Stomach (tissue), 19 donors: ENCODE results near the gene COPS8. TPM values are rescaled to one million over a fixed set of nuclear protein-coding genes. Genes with fewer than 3 reads are reported as not detected.

Source experiments
- DNase-seq, 2 donors: peaks; one replicate each; pipeline versions ENCODE4 v3.0.0 to v3.0.0-alpha.2; 2013 to 2019
- H3K27ac ChIP-seq, 5 donors: fragments of 200-600 bp in 4 of 5; sonication (generic) in 4 of 5; one replicate each; pipeline ENCODE4 v1.5.1; 2013 to 2019; ENCODE audit warnings: mild to moderate bottlenecking in 1 of 5, moderate library complexity in 1 of 5
- H3K27me3 ChIP-seq, 3 donors: fragments of 200-600 bp; sonication (generic); one replicate each; pipeline ENCODE4 v1.5.1; 2017 to 2019; ENCODE audit warnings: mixed run types in 1 of 3
- H3K36me3 ChIP-seq, 4 donors: fragments of 200-600 bp; sonication (generic); 1 replicate in 3 of 4; 2 replicates in 1 of 4; pipeline ENCODE4 v1.5.1; 2016 to 2019
- H3K4me1 ChIP-seq, 4 donors: fragments of 200-600 bp; sonication (generic); one replicate each; pipeline ENCODE4 v1.5.1; 2016 to 2019
- H3K4me3 ChIP-seq, 4 donors: fragments of 200-600 bp; sonication (generic) in 3 of 4; one replicate each; pipeline ENCODE4 v1.5.1; 2016 to 2019; ENCODE audit warnings: mild to moderate bottlenecking in 1 of 4
- H3K9me3 ChIP-seq, 4 donors: fragments of 200-600 bp; sonication (generic); one replicate each; pipeline ENCODE4 v1.5.1; 2016 to 2019
- EP300 ChIP-seq: sonication (generic); formaldehyde crosslinking; IDR thresholded peaks from one replicate; pipeline ENCODE4 v1.6.1; 2017; ENCODE audit warnings: antibody characterized with exemption
- POLR2A ChIP-seq, 4 donors: fragments of 450-650 bp; IDR thresholded peaks; one replicate each; pipeline ENCODE4 v1.6.1; 2016; ENCODE audit warnings: antibody characterized with exemption in 4 of 4, control low read depth in 2 of 4, mild to moderate bottlenecking in 1 of 4, moderate library complexity in 1 of 4
- POLR2AphosphoS5 ChIP-seq, 3 donors: sonication (generic); formaldehyde crosslinking; IDR thresholded peaks; one replicate each; pipeline ENCODE4 v1.6.1; 2016; ENCODE audit warnings: antibody characterized with exemption in 3 of 3
- WGBS, 5 donors: extraction: QIAGEN DNeasy Blood & Tissue Kit in 3 of 5; methylation state at CpG; one replicate each; pipeline versions ENCODE4 v1.1.5 to v1.1.7; 2013 to 2018; 5-methylcytosine and 5-hydroxymethylcytosine counted together
- intact Hi-C: fragments of 100-400 bp; cut with DNase I; formaldehyde crosslinking; loops from one replicate; pipeline ENCODE4 v1.15.1; 2023; ENCODE audit warnings: low total_unique reads
- long read RNA-seq, 10 donors: transcript quantifications; one replicate each; lab custom pipeline, GENCODE V29; 2026
- polyA plus RNA-seq, 3 donors: library from polyadenylated mRNA; stranded (reverse); fragments of 200-250 nt; gene quantifications; one replicate each; pipeline ENCODE4 v1.2.3, GENCODE V29; 2013
- total RNA-seq, 5 donors: library from RNA; depleted of rRNA; stranded (reverse); fragments of >200 nt; gene quantifications; one replicate each; pipeline versions ENCODE4 v1.1.0 to v1.2.3, GENCODE V29; 2014 to 2016
- TF ChIP-seq, protein P1 (sequence below), 7 experiments: fragments of 450-650 bp in 4 of 7; fragments of 200-600 bp in 3 of 7; sonication (generic) in 3 of 7; IDR thresholded peaks; one replicate each; pipeline ENCODE4 v1.5.1; 2016 to 2019; ENCODE audit warnings: antibody characterized with exemption in 7 of 7, control low read depth in 2 of 7, mild to moderate bottlenecking in 1 of 7
- donor health status: healthy with polysubstance abuse.
- donor health status: Bipolar disorder and iron deficiency.
- donor health status: healthy.

Gene COPS8
- total RNA-seq (100 to 1,000 TPM in 1 of 5 donors, 10 to 100 TPM in 4; 24.1 to 105 (median 79.9) TPM), polyA plus RNA-seq (10 to 100 TPM; 29.8 to 40.2 (median 30.4) TPM)
- long read RNA-seq, donor 1, full-length matches to known transcripts, result 5 of 5 reads
- long read RNA-seq, donor 1, partial matches to known transcripts, result 0 of 5 reads
- long read RNA-seq, donor 1, other reads (novel, unspliced or antisense), result 0 of 5 reads
- long read RNA-seq, donor 2, full-length matches to known transcripts, result 14 of 14 reads
- long read RNA-seq, donor 2, partial matches to known transcripts, result 0 of 14 reads
- long read RNA-seq, donor 2, other reads (novel, unspliced or antisense), result 0 of 14 reads
- long read RNA-seq, donor 3, full-length matches to known transcripts, result 13 of 13 reads
- long read RNA-seq, donor 3, partial matches to known transcripts, result 0 of 13 reads
- long read RNA-seq, donor 3, other reads (novel, unspliced or antisense), result 0 of 13 reads
- long read RNA-seq, donor 4, full-length matches to known transcripts, result 6 of 6 reads
- long read RNA-seq, donor 4, partial matches to known transcripts, result 0 of 6 reads
- long read RNA-seq, donor 4, other reads (novel, unspliced or antisense), result 0 of 6 reads
- long read RNA-seq, donor 5, full-length matches to known transcripts, result 23 of 23 reads
- long read RNA-seq, donor 5, partial matches to known transcripts, result 0 of 23 reads
- long read RNA-seq, donor 5, other reads (novel, unspliced or antisense), result 0 of 23 reads
- long read RNA-seq, donor 6, result 0 reads
- long read RNA-seq, donor 7, full-length matches to known transcripts, result 20 of 20 reads
- long read RNA-seq, donor 7, partial matches to known transcripts, result 0 of 20 reads
- long read RNA-seq, donor 7, other reads (novel, unspliced or antisense), result 0 of 20 reads
- long read RNA-seq, donor 8, full-length matches to known transcripts, result 22 of 22 reads
- long read RNA-seq, donor 8, partial matches to known transcripts, result 0 of 22 reads
- long read RNA-seq, donor 8, other reads (novel, unspliced or antisense), result 0 of 22 reads
- long read RNA-seq, donor 9, full-length matches to known transcripts, result 18 of 24 reads
- long read RNA-seq, donor 9, partial matches to known transcripts, result 6 of 24 reads
- long read RNA-seq, donor 9, other reads (novel, unspliced or antisense), result 0 of 24 reads
- long read RNA-seq, donor 10, full-length matches to known transcripts, result 6 of 6 reads
- long read RNA-seq, donor 10, partial matches to known transcripts, result 0 of 6 reads
- long read RNA-seq, donor 10, other reads (novel, unspliced or antisense), result 0 of 6 reads

DNA sequence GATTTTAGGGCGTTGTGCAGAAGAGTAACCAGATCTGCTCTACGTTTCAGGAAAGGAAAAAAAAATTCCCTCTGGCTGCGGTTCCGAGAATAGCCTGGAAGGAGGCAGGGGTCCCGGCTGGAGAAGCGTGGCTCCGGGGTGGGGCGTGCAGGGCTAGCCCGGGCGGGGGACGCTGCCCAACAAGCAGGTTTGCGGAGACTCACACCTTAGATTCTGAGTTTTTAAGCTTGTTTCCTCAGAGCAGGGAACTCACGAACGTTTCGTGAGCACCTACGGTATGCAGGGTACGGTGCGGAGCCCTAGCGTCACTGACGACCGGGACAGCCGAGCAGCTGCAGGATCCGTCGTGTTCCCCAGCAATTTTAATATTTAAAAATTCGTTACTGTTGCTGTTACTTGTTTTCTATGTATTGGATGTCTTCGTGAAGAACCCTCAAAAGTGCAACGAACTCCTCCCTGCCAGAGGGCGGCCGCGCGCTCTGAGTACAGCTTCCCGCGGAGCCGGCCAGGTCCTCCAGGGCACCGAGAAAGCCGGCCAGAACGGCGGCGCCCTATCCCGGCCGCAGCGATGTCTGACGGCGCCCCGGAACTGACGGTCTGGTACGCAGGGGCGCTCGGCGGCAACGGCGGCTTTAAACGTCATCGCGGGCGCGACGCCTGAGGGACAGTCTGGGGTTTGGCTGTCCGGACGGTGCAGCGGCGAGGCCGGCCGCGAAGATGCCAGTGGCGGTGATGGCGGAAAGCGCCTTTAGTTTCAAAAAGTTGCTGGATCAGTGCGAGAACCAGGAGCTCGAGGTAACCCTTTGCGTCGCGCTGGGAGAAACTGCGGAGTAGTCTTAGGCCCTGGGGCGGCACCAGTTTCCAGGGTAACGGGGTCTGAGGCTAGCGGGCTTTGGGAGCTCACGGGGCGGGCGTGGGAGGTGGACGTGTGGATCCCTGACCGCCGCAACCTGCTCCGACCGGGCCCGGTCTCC is at the start of gene COPS8:
Gene COPS8 (plus strand): TSS at position 642 of the 974 bp plus-strand sequence. CDS start 76 bp downstream, at position 718.
- Histone ChIP-seq H3K4me3 (peak within 1 kb of the TSS; percentile 73 to 89 (median 86)), H3K4me1 (peaks cover 12 to 45% (median 30%) of the 10 kb centered on the region in 4 donors), H3K9me3 (no peaks in the 10 kb centered on the region), H3K27me3 (no peaks in the 10 kb centered on the region), H3K36me3 (peaks cover 0 to 26% (median 24%) of the 10 kb centered on the region in 4 donors), H3K27ac (peak within 1 kb of the TSS; percentile 85 to 90 (median 89))
- WGBS, 5 donors, result 0% methylated on average over 49 to 86 of the region's 86 CpGs
- DNase-seq, result peak; percentile 96 to 99
- intact Hi-C loops, result no loop called here
- TF ChIP-seq, protein P1, sequence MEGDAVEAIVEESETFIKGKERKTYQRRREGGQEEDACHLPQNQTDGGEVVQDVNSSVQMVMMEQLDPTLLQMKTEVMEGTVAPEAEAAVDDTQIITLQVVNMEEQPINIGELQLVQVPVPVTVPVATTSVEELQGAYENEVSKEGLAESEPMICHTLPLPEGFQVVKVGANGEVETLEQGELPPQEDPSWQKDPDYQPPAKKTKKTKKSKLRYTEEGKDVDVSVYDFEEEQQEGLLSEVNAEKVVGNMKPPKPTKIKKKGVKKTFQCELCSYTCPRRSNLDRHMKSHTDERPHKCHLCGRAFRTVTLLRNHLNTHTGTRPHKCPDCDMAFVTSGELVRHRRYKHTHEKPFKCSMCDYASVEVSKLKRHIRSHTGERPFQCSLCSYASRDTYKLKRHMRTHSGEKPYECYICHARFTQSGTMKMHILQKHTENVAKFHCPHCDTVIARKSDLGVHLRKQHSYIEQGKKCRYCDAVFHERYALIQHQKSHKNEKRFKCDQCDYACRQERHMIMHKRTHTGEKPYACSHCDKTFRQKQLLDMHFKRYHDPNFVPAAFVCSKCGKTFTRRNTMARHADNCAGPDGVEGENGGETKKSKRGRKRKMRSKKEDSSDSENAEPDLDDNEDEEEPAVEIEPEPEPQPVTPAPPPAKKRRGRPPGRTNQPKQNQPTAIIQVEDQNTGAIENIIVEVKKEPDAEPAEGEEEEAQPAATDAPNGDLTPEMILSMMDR (IDR thresholded peaks at IDR 0.05), result peak in 2 of 7 experiments; percentile 3 to 7
- TF ChIP-seq EP300 (no peak), POLR2AphosphoS5 (IDR thresholded peaks at IDR 0.05) (peak; percentile 98 to 99 (median 99)), POLR2A (IDR thresholded peaks at IDR 0.05) (peak in 2 of 4 donors; percentile 82 to 89)

DNA sequence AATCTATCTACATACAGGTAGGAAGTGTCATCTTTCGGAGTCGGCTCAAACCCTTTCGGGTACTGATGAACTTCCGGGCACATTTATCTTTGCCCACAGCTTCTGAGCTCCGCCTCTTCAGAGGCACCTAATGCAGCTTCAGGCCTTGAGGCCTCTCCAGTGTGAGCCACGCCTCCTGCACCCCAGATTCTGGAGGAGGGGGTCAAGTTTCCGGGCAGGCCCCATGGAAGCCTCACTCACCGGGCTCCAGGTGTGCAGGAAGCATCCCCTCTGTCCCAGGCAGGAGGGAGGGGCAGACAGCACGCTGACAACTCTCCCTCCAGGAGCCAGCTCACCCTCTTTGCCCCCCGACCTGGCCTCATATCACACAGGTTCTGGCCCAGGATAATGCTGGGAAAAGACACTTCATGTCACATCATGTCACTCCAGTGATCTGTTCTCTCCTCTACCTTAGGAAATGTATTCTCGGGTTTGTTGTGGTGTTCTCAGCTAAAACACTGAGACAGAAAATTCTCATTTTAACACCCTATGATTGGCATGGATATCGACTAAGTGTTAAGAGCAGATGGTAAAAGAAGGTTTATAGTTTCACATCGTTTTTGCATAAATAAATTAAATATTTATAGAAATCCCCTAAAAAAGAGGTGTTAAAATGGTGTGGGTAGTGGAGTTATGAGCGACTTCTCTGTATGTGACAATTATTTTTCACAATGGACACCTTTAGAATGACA is 46.2 kb upstream of the COPS8 start:
- intact Hi-C loops, result no loop called here
- WGBS, 5 donors, result 87 to 93% (median 91%) methylated on average over 14 of the region's 14 CpGs

DNA sequence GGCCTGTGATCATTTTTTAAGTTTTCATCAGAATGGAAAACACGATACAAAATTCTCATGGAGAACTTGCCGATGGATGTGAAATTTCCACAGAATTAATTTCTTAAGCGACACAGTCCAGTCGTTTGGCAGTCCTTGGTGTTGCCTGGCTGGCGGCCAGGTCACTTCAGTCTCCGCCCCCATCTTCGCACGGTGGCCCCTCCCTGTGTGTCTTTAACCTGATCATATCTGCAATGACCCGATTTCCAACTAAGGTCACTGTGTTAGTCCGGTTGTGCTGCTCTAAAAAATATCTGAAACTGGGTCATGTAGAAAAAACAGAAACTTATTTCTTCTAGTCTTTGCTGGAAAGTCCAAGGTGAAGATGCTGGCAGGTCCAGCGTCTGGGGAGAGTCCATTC is 44.5 kb upstream of the COPS8 start:
- intact Hi-C loops, result no loop called here
- no peak for TF ChIP-seq POLR2AphosphoS5 (IDR thresholded peaks at IDR 0.05)
- TF ChIP-seq, protein P1 (IDR thresholded peaks at IDR 0.05), result no peak
- TF ChIP-seq EP300, result no peak
- TF ChIP-seq POLR2A (IDR thresholded peaks at IDR 0.05), result no peak
- Histone ChIP-seq H3K36me3 (no peaks in the 10 kb centered on the region), H3K4me1 (peaks cover 0 to 18% (median 6%) of the 10 kb centered on the region in 4 donors), H3K27me3 (no peaks in the 10 kb centered on the region), H3K4me3 (no peak overlapping the region), H3K27ac (no peak overlapping the region), H3K9me3 (no peaks in the 10 kb centered on the region)
- 31 to 65% (median 45%) methylated on average over 11 of the region's 11 CpGs for WGBS, 5 donors
- DNase-seq, result peak in 1 of 2 donors; percentile 75

More for the DNA sequence above, 46.2 kb upstream of the COPS8 start:
- Histone ChIP-seq H3K4me3 (no peak overlapping the region), H3K27me3 (no peaks in the 10 kb centered on the region), H3K27ac (no peak overlapping the region), H3K4me1 (peaks cover 0 to 11% (median 3%) of the 10 kb centered on the region in 4 donors), H3K36me3 (no peaks in the 10 kb centered on the region), H3K9me3 (no peaks in the 10 kb centered on the region)
- TF ChIP-seq EP300, result no peak
- DNase-seq, result no peak
